GM23248 (cell line): ENCODE data around the gene MYG1.

ENCODE experiments used
- EZH2 ChIP-seq: fragments of 200-600 bp; sonication (generic); IDR thresholded peaks from 2 replicates; pipeline ENCODE4 v1.6.1; 2018; ENCODE audit warnings: antibody characterized with exemption, mild to moderate bottlenecking; ENCODE audit not compliant: insufficient read depth, poor library complexity, severe bottlenecking
- EZH2phosphoT487 ChIP-seq: fragments of 200-600 bp; sonication (generic); IDR thresholded peaks from 2 replicates; pipeline ENCODE4 v1.6.1; 2018; ENCODE audit warnings: antibody characterized with exemption, moderate library complexity, mild to moderate bottlenecking, low read depth; ENCODE audit not compliant: insufficient read depth

- TF ChIP-seq EZH2 (no peak), EZH2phosphoT487 (no peak)
These were observed 39.4 kb downstream of the MYG1 start for GRCh38 chr12:53338916-53339315.
